H9 (cell line): ENCODE data around the gene CAB39L. TPM values are rescaled to one million over a fixed set of nuclear protein-coding genes. Genes with fewer than 3 reads are reported as not detected.

Experiments
- DNase-seq: peaks from one replicate; pipeline ENCODE4 v3.0.0-alpha.2; 2017
- H2AFZ ChIP-seq: one replicate; pipeline ENCODE4 v1.6.1; 2013; ENCODE audit warnings: mild to moderate bottlenecking, low read length, control low read depth, moderate library complexity
- H2AK5ac ChIP-seq: 2 replicates; pipeline ENCODE4 v1.6.1; 2013; ENCODE audit warnings: low read length, control low read depth, mixed read lengths; ENCODE audit not compliant: insufficient read length
- H2BK120ac ChIP-seq: one replicate; pipeline ENCODE4 v1.6.1; 2013; ENCODE audit warnings: low read depth, mild to moderate bottlenecking, low read length, control low read depth, inconsistent platforms; ENCODE audit not compliant: poor library complexity, severe bottlenecking
- H2BK12ac ChIP-seq: 2 replicates; pipeline ENCODE4 v1.6.1; 2013; ENCODE audit warnings: low read length, control low read depth, mixed read lengths, low read depth; ENCODE audit not compliant: insufficient read length
- H2BK15ac ChIP-seq: 2 replicates; pipeline ENCODE4 v1.6.1; 2013; ENCODE audit warnings: low read depth, low read length, control low read depth
- H2BK20ac ChIP-seq: one replicate; pipeline ENCODE4 v1.6.1; 2013; ENCODE audit warnings: low read depth, mild to moderate bottlenecking, low read length, control low read depth, inconsistent platforms; ENCODE audit not compliant: poor library complexity, severe bottlenecking
- H2BK5ac ChIP-seq: 2 replicates; pipeline ENCODE4 v1.6.1; 2013; ENCODE audit warnings: low read length, control low read depth, mixed read lengths; ENCODE audit not compliant: insufficient read length
- H3K14ac ChIP-seq: 2 replicates; pipeline ENCODE4 v1.6.1; 2013; ENCODE audit warnings: low read length, control low read depth; ENCODE audit not compliant: insufficient read depth
- H3K18ac ChIP-seq: 2 replicates; pipeline ENCODE4 v1.6.1; 2013; ENCODE audit warnings: low read depth, mild to moderate bottlenecking, mixed read lengths, low read length, control low read depth; ENCODE audit not compliant: insufficient read length
- H3K23ac ChIP-seq: 2 replicates; pipeline ENCODE4 v1.6.1; 2013; ENCODE audit warnings: low read length, control low read depth, mixed read lengths, low read depth; ENCODE audit not compliant: insufficient read length
- H3K23me2 ChIP-seq: 2 replicates; pipeline ENCODE4 v1.6.1; 2013; ENCODE audit warnings: low read depth, mild to moderate bottlenecking, mixed read lengths, low read length, control low read depth; ENCODE audit not compliant: insufficient read length, poor library complexity, severe bottlenecking
- H3K27ac ChIP-seq: 2 replicates; pipeline ENCODE4 v1.5.1; 2013; ENCODE audit warnings: low read length, control low read depth, mixed read lengths, low read depth; ENCODE audit not compliant: insufficient read length
- H3K27me3 ChIP-seq: 2 replicates; pipeline ENCODE4 v1.6.1; 2013; ENCODE audit warnings: low read length, control low read depth, inconsistent platforms; ENCODE audit not compliant: insufficient read depth
- H3K4ac ChIP-seq: 2 replicates; pipeline ENCODE4 v1.6.1; 2013; ENCODE audit warnings: low read depth, mild to moderate bottlenecking, control low read depth, inconsistent platforms, low read length, moderate library complexity
- H3K4me1 ChIP-seq: 2 replicates; pipeline ENCODE4 v1.6.1; 2013; ENCODE audit warnings: low read length, control low read depth, inconsistent platforms; ENCODE audit not compliant: insufficient read depth
- H3K4me2 ChIP-seq: 2 replicates; pipeline ENCODE4 v1.6.1; 2013; ENCODE audit warnings: low read length, control low read depth, mixed read lengths; ENCODE audit not compliant: insufficient read length, insufficient read depth
- H3K56ac ChIP-seq: 2 replicates; pipeline ENCODE4 v1.6.1; 2013; ENCODE audit warnings: low read depth, mild to moderate bottlenecking, mixed read lengths, low read length, control low read depth; ENCODE audit not compliant: insufficient read length
- H3K79me1 ChIP-seq: 2 replicates; pipeline ENCODE4 v1.6.1; 2013; ENCODE audit warnings: low read depth, mild to moderate bottlenecking, moderate library complexity, low read length, control low read depth, inconsistent platforms; ENCODE audit not compliant: insufficient read depth, poor library complexity, severe bottlenecking
- H3K79me2 ChIP-seq: 2 replicates; pipeline ENCODE4 v1.6.1; 2013; ENCODE audit warnings: low read length, control low read depth, inconsistent platforms; ENCODE audit not compliant: insufficient read depth
- H3K9ac ChIP-seq: 2 replicates; pipeline ENCODE4 v1.6.1; 2013; ENCODE audit warnings: low read length, control low read depth, mixed read lengths; ENCODE audit not compliant: insufficient read length; ENCODE audit errors: extremely low read depth
- H3K9me3 ChIP-seq: one replicate; pipeline ENCODE4 v1.6.1; 2013; ENCODE audit warnings: low read depth, low read length, inconsistent platforms; ENCODE audit not compliant: control insufficient read depth
- H3T11ph ChIP-seq: one replicate; pipeline ENCODE4 v1.6.1; 2013; ENCODE audit warnings: mild to moderate bottlenecking, low read length, control low read depth, inconsistent platforms
- H4K20me1 ChIP-seq: one replicate; pipeline ENCODE4 v1.6.1; 2013; ENCODE audit not compliant: control insufficient read depth, insufficient read length, insufficient read depth
- H4K5ac ChIP-seq: 2 replicates; pipeline ENCODE4 v1.6.1; 2013; ENCODE audit warnings: low read depth, mild to moderate bottlenecking, mixed read lengths, low read length, control low read depth; ENCODE audit not compliant: insufficient read length
- H4K8ac ChIP-seq: replicated peaks from 2 replicates; pipeline ENCODE4 v1.6.1; 2013; ENCODE audit warnings: low read length, control low read depth, mixed read lengths, low read depth; ENCODE audit not compliant: insufficient read length
- H4K91ac ChIP-seq: 2 replicates; pipeline ENCODE4 v1.6.1; 2013; ENCODE audit warnings: low read depth, mild to moderate bottlenecking, moderate library complexity, mixed read lengths, low read length, control low read depth; ENCODE audit not compliant: insufficient read length
- H3K27ac Mint-ChIP-seq, 3 experiments: 2 replicates in 2 of 3; 3 replicates in 1 of 3; pipeline ENCODE4 v1.8.0; 2020 to 2021; ENCODE audit warnings: mixed read lengths in 3 of 3, mild to moderate bottlenecking in 1 of 3, moderate library complexity in 1 of 3
- H3K27me3 Mint-ChIP-seq: 2 replicates; pipeline ENCODE4 v1.8.0; 2021; ENCODE audit warnings: low read depth, mild to moderate bottlenecking, moderate library complexity, mixed read lengths
- H3K36me3 Mint-ChIP-seq, 3 experiments: 2 replicates in 2 of 3; 3 replicates in 1 of 3; pipeline ENCODE4 v1.8.0; 2020 to 2021; ENCODE audit warnings: low read depth in 3 of 3, mixed read lengths in 3 of 3; ENCODE audit not compliant: insufficient read depth in 1 of 3
- H3K4me1 Mint-ChIP-seq, 2 experiments: 2 replicates each; pipeline ENCODE4 v1.8.0; 2020; ENCODE audit warnings: mixed read lengths in 2 of 2
- H3K4me3 Mint-ChIP-seq, 2 experiments: 2 replicates in 1 of 2; 3 replicates in 1 of 2; pipeline ENCODE4 v1.8.0; 2020 to 2021; ENCODE audit warnings: mild to moderate bottlenecking in 2 of 2, mixed read lengths in 2 of 2, moderate library complexity in 1 of 2
- H3K9me3 Mint-ChIP-seq, 2 experiments: 2 replicates in 1 of 2; 3 replicates in 1 of 2; pipeline ENCODE4 v1.8.0; 2020; ENCODE audit warnings: mild to moderate bottlenecking in 2 of 2, mixed read lengths in 2 of 2, moderate library complexity in 1 of 2
- CTCF ChIP-seq: fragments of 200-600 bp; sonication (generic); conservative IDR thresholded peaks from 3 replicates; pipeline ENCODE4 v1.8.0; 2021; ENCODE audit warnings: antibody characterized with exemption, mild to moderate bottlenecking
- WGBS: extraction: QIAGEN DNeasy Blood & Tissue Kit; methylation state at CpG from one replicate; pipeline ENCODE4 v1.1.7; 2013; ENCODE audit warnings: missing lambda C conversion rate, low lambda C conversion rate, mixed read lengths; ENCODE audit not compliant: insufficient read length; ENCODE audit errors: extremely low coverage; 5-methylcytosine and 5-hydroxymethylcytosine counted together
- total RNA-seq: library from RNA; stranded (reverse); gene quantifications from 2 replicates; pipeline ENCODE4 v1.2.1, GENCODE V29; 2021

CAB39L gene
- total RNA-seq, 1 experiment from 2014 or later: 6.0 TPM

GRCh38 chr13:49304356-49304755 lies 139.5 kb downstream of the CAB39L start:
- Histone ChIP-seq H3K23ac (no peak overlapping the region), H3K27me3 (no peaks in the 10 kb centered on the region), H3K23me2 (no peaks in the 10 kb centered on the region), H2BK20ac (no peak overlapping the region), H2AK5ac (no peak overlapping the region), H4K91ac (no peak overlapping the region), H3K4me2 (no peak overlapping the region), H4K5ac (no peak overlapping the region), H2AFZ (no peak overlapping the region), H3K18ac (no peak overlapping the region), H3K56ac (no peak overlapping the region), H3K9me3 (no peaks in the 10 kb centered on the region), H3K79me1 (no peaks in the 10 kb centered on the region), H2BK15ac (no peak overlapping the region), H3K4ac (no peak overlapping the region), H3T11ph (no peak overlapping the region), H3K27ac (no peak overlapping the region), H3K4me1 (no peaks in the 10 kb centered on the region), H4K8ac (no peak overlapping the region), H2BK5ac (no peak overlapping the region), H2BK120ac (no peak overlapping the region), H3K14ac (no peak overlapping the region), H2BK12ac (no peak overlapping the region), H3K9ac (no peak overlapping the region), H3K79me2 (no peaks in the 10 kb centered on the region), H4K20me1 (no peaks in the 10 kb centered on the region)
- Mint-ChIP-seq H3K36me3 (no peaks in the 10 kb centered on the region), H3K27ac (no peak overlapping the region), H3K27me3 (no peaks in the 10 kb centered on the region), H3K9me3 (no peaks in the 10 kb centered on the region), H3K4me3 (no peak overlapping the region), H3K4me1 (peaks cover 11 to 32% of the 10 kb centered on the region in 2 experiments)
- no peak for TF ChIP-seq CTCF
- no peak for DNase-seq
- no CpG with 5 or more reads among the region's 12 CpGs for WGBS
